KBM-7 (cell line): ENCODE results near the gene PIGT.
A peak's percentile ranks its signal among the peaks of the same experiment; 100 is the strongest.

Experiments
- DNase-seq: peaks from one replicate; pipeline ENCODE4 v3.0.0-alpha.2; 2015
- in situ Hi-C: fragments of 300-500 bp; cut with MboI; formaldehyde crosslinking; loops from 2 replicates; pipeline ENCODE4 v1.14.3; 2020; ENCODE audit warnings: low sequenced_read_pairs, low pct_unique_long_range_greater_than_20kb, mixed read lengths

PIGT gene

GRCh38 chr20:45423700-45424099 is 7.8 kb downstream of the PIGT start:
- in situ Hi-C loops, result no loop called here

DNA sequence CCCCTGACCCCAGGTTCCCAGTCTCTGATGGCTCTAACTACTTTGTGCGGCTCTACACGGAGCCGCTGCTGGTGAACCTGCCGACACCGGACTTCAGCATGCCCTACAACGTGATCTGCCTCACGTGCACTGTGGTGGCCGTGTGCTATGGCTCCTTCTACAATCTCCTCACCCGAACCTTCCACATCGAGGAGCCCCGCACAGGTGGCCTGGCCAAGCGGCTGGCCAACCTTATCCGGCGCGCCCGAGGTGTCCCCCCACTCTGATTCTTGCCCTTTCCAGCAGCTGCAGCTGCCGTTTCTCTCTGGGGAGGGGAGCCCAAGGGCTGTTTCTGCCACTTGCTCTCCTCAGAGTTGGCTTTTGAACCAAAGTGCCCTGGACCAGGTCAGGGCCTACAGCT is 9.6 kb downstream of the PIGT start:
- DNase-seq, result no peak
- in situ Hi-C loops, result no loop called here

More at GRCh38 chr20:45423700-45424099, 7.8 kb downstream of the PIGT start:
- no peak for DNase-seq

GRCh38 chr20:45426320-45427016 is 10.5 kb downstream of the PIGT start:
- in situ Hi-C loops, result no loop called here
- no peak for DNase-seq

GRCh38 chr20:45427236-45428149 is 11.6 kb downstream of the PIGT start:
- in situ Hi-C loops, result no loop called here
- DNase-seq, result no peak

DNA sequence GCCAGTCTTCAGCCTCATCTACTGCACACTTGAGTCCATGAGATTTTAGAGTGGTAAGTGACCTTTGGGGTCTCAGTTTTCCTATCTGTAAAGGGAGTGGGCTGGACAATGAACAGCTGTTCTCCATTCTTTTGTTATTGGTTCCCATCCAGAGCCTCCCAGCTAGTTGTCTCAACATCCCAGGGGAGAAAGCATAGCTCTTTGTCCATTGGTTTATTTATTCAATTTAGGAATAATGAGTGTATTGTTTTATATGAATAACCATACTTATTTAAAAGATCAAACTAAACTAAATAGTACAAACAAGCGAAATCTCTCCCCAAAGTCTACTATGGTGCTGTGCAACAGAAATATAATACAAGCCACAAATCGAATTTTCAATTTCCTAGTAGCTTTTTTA is 13.7 kb downstream of the PIGT start:
- in situ Hi-C loops, result no loop called here
- DNase-seq, result no peak

DNA sequence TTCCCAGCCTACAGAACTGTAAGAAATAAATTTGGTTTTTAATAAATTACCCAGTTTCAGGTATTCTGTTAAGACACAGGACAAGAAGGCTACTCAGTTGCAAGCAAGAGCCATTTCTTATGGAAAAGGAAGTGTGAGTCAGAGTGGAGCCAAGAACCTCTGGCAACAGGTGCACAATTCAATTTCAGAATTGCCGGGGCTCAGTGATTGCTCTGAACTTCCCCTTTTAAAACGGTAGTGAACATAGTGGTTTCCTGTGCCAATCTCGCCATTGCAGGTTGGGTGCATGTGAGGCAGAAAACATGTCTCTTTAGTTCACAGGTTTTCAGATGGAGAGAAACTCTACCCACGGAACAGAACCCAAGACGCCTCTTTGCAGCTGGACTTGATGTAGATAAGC is 16.4 kb downstream of the PIGT start:
- peak; percentile 90 for DNase-seq

GRCh38 chr20:45433316-45433715 is 17.4 kb downstream of the PIGT start:
- in situ Hi-C loops, result no loop called here
- no peak for DNase-seq

More for the DNA sequence above, 16.4 kb downstream of the PIGT start:
- in situ Hi-C loops, result no loop called here

- in situ Hi-C loops, result no loop called here
- DNase-seq, result no peak
These were observed 18.0 kb downstream of the PIGT start for GRCh38 chr20:45433976-45434375.

DNA sequence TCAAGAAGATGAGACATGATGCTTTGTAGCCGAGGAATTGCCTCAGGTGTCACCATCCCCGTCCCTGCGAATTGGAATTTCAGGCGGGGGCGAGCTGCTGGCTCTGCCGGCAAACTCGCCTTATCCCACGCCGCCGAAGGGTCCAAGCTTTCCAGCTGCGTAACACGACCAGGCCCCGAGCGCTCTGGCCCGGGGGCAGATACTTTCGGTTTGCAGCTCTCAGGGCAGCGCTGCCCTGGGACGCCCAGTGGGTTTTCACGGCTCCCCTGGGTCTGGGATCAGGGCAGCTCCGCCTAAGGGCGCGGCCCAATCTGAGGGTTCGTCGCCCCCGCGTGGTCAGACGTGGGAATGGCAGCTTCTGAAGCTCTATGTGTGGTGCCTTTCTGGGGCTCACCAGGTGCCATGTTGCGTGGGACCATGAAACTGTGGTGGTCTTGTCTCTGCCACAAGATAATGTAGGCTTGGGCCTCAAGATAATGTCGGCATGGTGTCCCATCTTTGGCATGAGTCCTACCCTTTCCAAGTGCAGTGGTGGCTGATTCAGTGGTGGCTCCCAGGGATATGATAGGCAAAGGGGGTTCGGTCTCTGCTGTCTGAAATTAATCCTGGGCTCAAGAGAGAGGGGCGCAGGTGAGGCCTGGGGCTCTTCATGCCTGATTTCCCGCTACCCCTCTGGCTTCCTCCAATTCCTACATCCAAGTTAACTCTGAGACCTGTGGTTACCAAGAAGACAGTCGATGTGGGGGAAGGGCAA is 21.0 kb downstream of the PIGT start:
- DNase-seq, result peak; percentile 76
- in situ Hi-C loops, result no loop called here

GRCh38 chr20:45440424-45440823 is 24.5 kb downstream of the PIGT start:
- in situ Hi-C loops, result no loop called here
- DNase-seq, result no peak

- DNase-seq, result no peak
- in situ Hi-C loops, result no loop called here
These were observed 25.1 kb downstream of the PIGT start for GRCh38 chr20:45440891-45441685.

DNA sequence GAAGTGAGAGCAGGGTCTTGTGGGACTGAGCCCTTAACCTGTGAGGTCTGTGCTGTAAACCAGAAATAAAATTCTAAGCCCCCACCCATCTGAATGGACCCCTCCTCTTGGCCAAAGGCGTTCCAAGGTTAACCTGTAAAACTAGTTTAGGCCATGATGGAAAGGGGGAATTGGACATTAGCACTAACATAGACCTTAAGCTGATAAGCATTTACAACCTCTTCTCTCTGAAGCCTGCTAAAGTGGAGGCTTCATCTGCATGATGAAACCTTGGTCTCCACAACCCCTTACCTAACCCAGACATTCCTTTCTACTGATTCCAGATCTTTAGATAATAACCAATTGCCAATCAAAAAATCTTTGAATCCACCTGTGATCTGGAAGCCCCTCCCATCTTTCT is 25.8 kb downstream of the PIGT start:
- in situ Hi-C loops, result no loop called here
- DNase-seq, result no peak

- in situ Hi-C loops, result no loop called here
- DNase-seq, result no peak
These were observed 28.1 kb downstream of the PIGT start for GRCh38 chr20:45444050-45444449.

DNA sequence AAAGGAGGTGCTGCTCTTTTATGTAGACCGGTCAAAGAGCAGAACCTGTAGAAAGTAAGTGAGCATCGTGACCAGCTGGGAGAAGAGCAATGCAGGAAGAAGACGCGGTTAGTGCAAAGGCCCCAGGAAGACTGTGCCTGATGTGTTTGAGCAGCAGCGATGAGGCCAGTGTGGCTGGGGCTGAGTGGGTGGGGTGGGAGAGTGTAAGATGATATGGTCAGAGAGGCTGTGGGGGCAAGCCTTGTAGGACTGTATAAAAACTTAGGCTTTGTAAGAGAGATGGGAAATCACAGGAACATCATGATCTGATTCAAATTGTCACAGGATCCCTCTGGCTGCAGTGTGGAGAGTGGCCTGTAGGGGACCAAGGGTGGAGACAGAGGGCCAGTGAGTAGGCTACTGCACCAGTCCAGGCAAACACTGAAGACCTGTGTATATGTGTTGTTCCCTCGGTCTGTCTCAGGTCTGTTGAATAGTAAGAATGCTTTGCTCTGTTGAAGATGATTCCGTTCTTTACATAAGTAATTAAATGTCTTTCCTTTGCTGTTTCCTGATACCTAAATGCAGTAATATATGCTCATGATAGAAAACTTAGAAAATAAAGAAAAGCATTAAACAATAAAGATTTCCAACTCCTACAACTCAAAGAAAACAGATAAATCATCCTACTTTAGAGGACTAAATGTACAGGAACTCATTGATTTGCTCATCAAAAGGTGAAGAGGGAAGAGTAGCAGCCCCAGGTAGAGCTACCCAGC is 30.0 kb downstream of the PIGT start:
- DNase-seq, result peak; percentile 45
- in situ Hi-C loops, result no loop called here

DNA sequence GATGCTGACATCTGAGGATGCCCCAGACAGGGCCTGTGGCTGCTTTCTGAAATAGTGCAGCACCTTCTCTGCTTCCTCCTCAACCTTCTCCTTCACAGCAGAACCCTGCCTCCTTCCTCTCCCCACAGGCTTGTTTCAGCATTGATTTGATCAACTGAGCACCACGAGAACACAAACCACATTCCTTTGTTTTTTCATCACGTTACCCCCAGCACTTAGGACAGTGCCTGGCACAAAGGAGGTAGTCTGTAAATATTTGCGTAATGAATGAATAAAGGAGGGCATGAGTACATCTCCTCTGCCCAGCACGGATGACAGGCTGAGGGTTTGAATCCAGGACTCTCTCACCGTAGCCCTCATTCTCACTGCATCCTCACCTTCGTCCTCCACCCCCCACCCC is 32.3 kb downstream of the PIGT start:
- in situ Hi-C loops, result no loop called here
- no peak for DNase-seq

DNA sequence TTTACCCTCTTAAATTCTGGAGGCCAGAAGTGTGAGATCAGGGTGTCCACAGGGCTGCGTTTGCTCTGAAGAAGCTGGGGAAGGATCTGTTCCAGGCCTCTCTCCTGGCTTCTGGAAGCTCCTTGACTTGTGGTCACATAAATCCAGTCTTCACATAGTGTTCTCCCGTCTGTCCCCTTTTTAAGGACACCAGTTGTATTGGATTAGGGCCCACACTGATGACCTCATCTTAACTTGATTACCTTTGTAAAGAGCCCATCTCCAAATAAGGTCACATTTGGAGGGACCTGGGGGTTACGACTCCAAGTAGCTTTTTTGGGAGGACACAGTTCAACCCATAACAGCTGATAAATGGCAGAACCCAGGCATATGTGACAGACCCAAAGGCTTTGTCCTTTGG is 33.6 kb downstream of the PIGT start:
- in situ Hi-C loops, result no loop called here
- DNase-seq, result no peak

DNA sequence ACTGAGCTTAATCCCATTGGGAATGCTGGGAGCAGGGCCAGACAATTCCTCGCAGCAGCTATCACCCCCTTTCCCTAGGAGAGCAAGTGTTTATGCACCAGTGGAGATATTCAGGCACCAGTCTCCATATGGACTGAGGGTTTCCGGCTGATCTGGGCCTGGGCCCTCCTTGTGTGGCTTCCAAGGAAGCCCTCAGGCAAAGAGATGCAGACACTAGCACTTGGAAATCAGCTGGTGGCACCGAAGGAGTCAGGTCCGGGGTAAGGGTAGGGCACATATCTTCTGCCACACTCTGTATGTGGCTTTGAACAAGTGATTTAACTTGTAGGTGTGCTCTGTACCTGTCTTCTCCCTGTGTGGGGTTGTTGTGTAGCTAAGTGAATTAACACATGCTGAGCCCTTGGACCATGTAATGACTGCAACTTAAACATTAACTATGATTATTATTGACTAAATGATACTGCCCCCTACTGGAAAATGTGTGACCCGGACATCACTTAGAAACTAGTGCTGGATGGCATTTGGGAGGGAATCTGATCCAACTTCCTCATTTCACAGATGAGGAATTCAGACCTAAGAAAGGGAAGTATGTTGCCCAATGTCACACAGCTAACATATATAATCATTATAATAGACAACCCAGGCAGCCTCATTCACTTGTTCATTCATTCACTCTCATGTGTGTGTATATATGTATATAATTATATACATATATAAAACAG is 34.3 kb downstream of the PIGT start:
- DNase-seq, result peak; percentile 93
- in situ Hi-C loops, result no loop called here

- no peak for DNase-seq
- in situ Hi-C loops, result no loop called here
These were observed 36.3 kb downstream of the PIGT start for GRCh38 chr20:45452238-45452637.
